Thoracic aorta (tissue), 2 donors: ENCODE results near the gene FANCE. TPM values are rescaled to one million over a fixed set of nuclear protein-coding genes. Genes with fewer than 3 reads are reported as not detected.

Experiments
- ATAC-seq: fragments of 150-250 bp; one replicate; pipeline ENCODE4 v1.8.0; 2017; ENCODE audit warnings: low read depth; ENCODE audit not compliant: insufficient number of reproducible peaks, low FRiP score
- DNase-seq: peaks from one replicate; pipeline ENCODE4 v3.0.0-alpha.2; 2020; ENCODE audit warnings: low spot score
- H3K27ac ChIP-seq, 2 donors: fragments of 200-600 bp; sonication (generic); 1 replicate in 1 of 2; 2 replicates in 1 of 2; pipeline ENCODE4 v1.5.1; 2016; ENCODE audit warnings: mild to moderate bottlenecking in 2 of 2, moderate library complexity in 2 of 2
- H3K27me3 ChIP-seq: fragments of 200-600 bp; sonication (generic); replicated peaks from 2 replicates; pipeline ENCODE4 v1.6.0; 2016; ENCODE audit warnings: mild to moderate bottlenecking; ENCODE audit not compliant: insufficient read depth
- H3K36me3 ChIP-seq: fragments of 200-600 bp; sonication (generic); one replicate; pipeline ENCODE4 v1.5.1; 2016
- H3K4me1 ChIP-seq, 2 donors: fragments of 200-600 bp; sonication (generic); 1 replicate in 1 of 2; 2 replicates in 1 of 2; pipeline versions ENCODE4 v1.5.1 to v1.6.0; 2016; ENCODE audit warnings: low read depth in 2 of 2, mild to moderate bottlenecking in 1 of 2; ENCODE audit not compliant: control insufficient read depth in 1 of 2
- H3K4me3 ChIP-seq: fragments of 200-600 bp; sonication (generic); 2 replicates; pipeline ENCODE4 v1.5.1; 2016; ENCODE audit warnings: mild to moderate bottlenecking
- H3K9me3 ChIP-seq: fragments of 200-600 bp; sonication (generic); 2 replicates; pipeline ENCODE4 v1.5.1; 2016
- total RNA-seq, 2 donors: library from RNA; depleted of rRNA; stranded (reverse); fragments of >200 nt; gene quantifications; one replicate each; pipeline versions ENCODE4 v1.1.0 to v1.2.3, GENCODE V29; 2016
- TF ChIP-seq, protein P1 (sequence below): fragments of 200-600 bp; sonication (generic); IDR thresholded peaks from one replicate; pipeline ENCODE4 v1.5.1; 2019; ENCODE audit warnings: antibody characterized with exemption

The FANCE gene
- total RNA-seq, 2 donors from 2014 or later = 3.1 to 6.2 TPM

DNA sequence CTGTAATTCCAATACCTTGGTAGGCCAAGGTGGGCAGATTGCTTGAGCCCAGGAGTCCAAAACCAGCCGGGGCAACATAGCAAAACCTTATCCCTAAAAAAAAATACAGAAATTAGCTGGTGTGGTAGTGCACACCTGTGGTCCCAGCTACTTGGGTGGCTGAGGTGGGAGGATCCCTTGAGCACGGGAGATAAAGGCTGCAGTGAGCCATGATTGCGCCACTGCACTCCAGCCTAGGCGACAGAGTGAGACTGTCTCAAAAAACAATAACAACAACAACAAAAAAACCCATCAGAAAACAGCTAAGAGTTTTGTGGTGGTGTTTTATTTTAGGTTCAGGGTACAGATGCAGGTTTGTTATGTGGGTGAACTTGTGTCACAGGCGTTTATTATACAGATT is 42.9 kb upstream of the FANCE start:
- H3K4me1 ChIP-seq = no peaks in the 10 kb centered on the region
- TF ChIP-seq, protein P1, sequence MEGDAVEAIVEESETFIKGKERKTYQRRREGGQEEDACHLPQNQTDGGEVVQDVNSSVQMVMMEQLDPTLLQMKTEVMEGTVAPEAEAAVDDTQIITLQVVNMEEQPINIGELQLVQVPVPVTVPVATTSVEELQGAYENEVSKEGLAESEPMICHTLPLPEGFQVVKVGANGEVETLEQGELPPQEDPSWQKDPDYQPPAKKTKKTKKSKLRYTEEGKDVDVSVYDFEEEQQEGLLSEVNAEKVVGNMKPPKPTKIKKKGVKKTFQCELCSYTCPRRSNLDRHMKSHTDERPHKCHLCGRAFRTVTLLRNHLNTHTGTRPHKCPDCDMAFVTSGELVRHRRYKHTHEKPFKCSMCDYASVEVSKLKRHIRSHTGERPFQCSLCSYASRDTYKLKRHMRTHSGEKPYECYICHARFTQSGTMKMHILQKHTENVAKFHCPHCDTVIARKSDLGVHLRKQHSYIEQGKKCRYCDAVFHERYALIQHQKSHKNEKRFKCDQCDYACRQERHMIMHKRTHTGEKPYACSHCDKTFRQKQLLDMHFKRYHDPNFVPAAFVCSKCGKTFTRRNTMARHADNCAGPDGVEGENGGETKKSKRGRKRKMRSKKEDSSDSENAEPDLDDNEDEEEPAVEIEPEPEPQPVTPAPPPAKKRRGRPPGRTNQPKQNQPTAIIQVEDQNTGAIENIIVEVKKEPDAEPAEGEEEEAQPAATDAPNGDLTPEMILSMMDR = no peak
- no peak for DNase-seq

DNA sequence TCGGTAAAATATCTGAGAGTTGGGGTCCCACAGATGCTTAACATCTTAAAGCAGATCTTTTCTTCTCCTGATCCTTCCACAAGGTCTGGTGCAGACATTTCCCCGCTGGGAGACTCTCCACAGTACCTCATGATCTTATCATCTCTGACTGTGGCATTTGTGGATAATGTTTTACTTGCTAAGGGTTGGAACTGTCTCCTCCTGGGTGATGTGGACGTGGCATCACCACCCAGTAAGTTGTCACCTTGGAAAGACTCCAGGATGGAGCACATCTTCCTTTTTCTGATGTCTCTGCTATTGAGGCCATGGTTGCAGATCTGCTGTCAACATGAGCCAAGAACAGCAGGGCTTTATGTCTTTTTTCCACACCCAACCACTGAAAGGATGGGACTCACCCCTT is 42.0 kb upstream of the FANCE start:
- peaks cover 0 to 6% of the 10 kb centered on the region in 2 donors for H3K4me1 ChIP-seq
- DNase-seq (no peak), ATAC-seq (no peak)
- peaks cover 12% of the 10 kb centered on the region for H3K36me3 ChIP-seq
- no peaks in the 10 kb centered on the region for H3K9me3 ChIP-seq
- no peak overlapping the region for H3K4me3 ChIP-seq
- no peaks in the 10 kb centered on the region for H3K27me3 ChIP-seq
- TF ChIP-seq, protein P1 = no peak
- H3K27ac ChIP-seq = no peak overlapping the region

More for the DNA sequence above, 42.9 kb upstream of the FANCE start:
- H3K27ac ChIP-seq = no peak overlapping the region
- ATAC-seq = no peak
- no peak overlapping the region for H3K4me3 ChIP-seq
- H3K9me3 ChIP-seq = no peaks in the 10 kb centered on the region
- no peaks in the 10 kb centered on the region for H3K27me3 ChIP-seq
- peaks cover 12% of the 10 kb centered on the region for H3K36me3 ChIP-seq

DNA sequence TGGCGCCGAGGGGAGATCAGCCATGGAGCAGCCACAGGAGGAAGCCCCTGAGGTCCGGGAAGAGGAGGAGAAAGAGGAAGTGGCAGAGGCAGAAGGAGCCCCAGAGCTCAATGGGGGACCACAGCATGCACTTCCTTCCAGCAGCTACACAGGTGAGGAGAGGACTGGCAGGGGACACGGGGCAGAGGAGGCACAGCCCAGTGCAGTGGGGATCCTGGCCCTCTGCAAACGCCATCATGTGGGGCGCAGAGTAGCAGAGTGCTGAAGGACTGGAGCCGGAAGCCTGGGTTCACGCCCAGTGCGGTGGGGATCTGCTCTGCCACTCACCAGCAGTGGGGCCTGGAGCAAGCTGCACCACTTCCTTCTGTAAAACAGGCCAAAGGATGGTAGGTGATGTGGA is 41.1 kb upstream of the FANCE start:
- DNase-seq (no peak), ATAC-seq (no peak)
- no peaks in the 10 kb centered on the region for H3K9me3 ChIP-seq

DNA sequence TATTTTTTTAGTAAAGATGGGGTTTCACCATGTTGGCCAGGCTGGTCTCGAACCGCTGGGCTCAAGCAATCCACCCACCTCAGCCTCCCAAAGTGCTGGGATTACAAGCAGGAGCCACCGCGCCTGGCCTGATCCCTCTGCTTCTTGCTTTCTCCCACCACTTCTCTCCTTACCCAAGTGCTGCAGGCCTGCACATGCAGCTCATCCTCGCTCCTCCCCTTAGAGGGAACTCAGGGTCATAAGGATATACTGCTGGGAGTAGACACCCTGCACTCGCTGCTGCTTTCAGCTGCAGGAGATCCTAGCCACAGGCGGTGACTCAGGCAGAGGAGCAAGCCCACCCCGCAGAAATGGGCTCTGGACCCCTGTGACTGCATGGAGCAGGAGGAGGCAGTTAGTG is 40.0 kb upstream of the FANCE start:
- Histone ChIP-seq H3K27me3 (no peaks in the 10 kb centered on the region), H3K9me3 (no peaks in the 10 kb centered on the region), H3K4me3 (no peak overlapping the region), H3K36me3 (peaks cover 12% of the 10 kb centered on the region), H3K27ac (no peak overlapping the region), H3K4me1 (peaks cover 0 to 6% of the 10 kb centered on the region in 2 donors)
- no peak for ATAC-seq
- DNase-seq = no peak
- TF ChIP-seq, protein P1 = no peak

More for the DNA sequence above, 41.1 kb upstream of the FANCE start:
- Histone ChIP-seq H3K36me3 (peaks cover 12% of the 10 kb centered on the region), H3K4me1 (peaks cover 0 to 6% of the 10 kb centered on the region in 2 donors), H3K27me3 (no peaks in the 10 kb centered on the region), H3K4me3 (no peak overlapping the region), H3K27ac (no peak overlapping the region)
- TF ChIP-seq, protein P1 = no peak

DNA sequence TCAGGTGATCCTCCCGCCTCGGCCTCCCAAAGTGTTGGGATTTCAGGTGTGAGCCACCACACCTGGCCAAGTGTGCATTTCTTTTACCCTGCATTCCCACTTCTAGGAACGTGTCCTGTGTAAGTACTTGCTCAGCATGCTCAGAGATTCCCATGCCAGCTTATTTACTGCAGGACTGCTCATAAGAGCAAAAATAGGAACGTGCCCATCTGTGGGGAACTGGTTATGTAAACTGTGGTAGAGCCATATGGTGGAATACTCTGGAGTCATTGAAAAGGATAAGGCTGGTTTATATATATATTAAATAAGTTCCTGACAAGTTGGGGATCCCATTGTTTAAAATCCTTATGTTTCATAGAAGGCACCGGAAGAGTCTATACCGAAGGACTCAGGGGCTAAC is 38.2 kb upstream of the FANCE start:
- DNase-seq = no peak
- H3K36me3 ChIP-seq = peaks cover 19% of the 10 kb centered on the region
- TF ChIP-seq, protein P1 = no peak
- peaks cover 0 to 6% of the 10 kb centered on the region in 2 donors for H3K4me1 ChIP-seq
- H3K27ac ChIP-seq = no peak overlapping the region
- ATAC-seq = no peak
- no peak overlapping the region for H3K4me3 ChIP-seq
- no peaks in the 10 kb centered on the region for H3K9me3 ChIP-seq
- H3K27me3 ChIP-seq = no peaks in the 10 kb centered on the region
